NT2/D1 (cell line): Measurements from ENCODE around the gene OVOL3.

Experiments used
- SUZ12 ChIP-seq: IDR thresholded peaks from 2 replicates; pipeline ENCODE4 v1.6.1; 2011; ENCODE audit not compliant: insufficient read length, insufficient read depth; ENCODE audit errors: extremely low read depth
- YY1 ChIP-seq: IDR thresholded peaks from 2 replicates; pipeline ENCODE4 v1.6.1; 2011; ENCODE audit not compliant: insufficient read length, insufficient read depth
- ZNF274 ChIP-seq: IDR thresholded peaks from 2 replicates; pipeline ENCODE4 v1.6.1; 2011; ENCODE audit warnings: mild to moderate bottlenecking, low read depth, low read length

DNA sequence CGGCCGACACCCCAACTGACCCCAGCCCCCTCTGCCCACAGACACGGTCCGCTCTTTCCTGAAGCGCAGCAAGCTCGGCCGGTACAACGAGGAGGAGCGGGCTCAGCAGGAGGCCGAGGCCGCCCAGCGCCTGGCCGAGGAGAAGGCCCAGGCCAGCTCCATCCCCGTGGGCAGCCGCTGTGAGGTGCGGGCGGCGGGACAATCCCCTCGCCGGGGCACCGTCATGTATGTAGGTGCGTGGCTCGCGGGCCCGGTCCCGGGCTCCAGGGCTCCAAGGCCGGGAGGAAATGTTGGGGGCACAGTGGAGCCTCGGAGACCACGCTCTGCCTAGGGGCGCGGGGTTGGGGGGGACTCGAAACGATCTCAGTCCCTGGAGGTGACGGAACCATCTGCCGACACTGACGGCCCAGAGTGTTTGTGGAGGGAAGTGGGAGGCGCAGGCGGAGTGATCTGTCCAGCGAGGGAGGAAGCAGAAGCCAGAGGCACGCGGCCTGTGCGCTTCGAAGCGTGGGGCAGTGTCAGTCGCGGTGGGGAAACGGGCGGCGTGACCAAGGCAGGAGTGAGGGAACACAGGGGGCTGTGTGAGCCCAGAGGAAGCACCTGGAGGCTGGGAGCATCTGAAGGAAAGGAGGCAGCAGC is 10.7 kb downstream of the OVOL3 start:
- no peak for TF ChIP-seq ZNF274
- TF ChIP-seq YY1, result no peak
- TF ChIP-seq SUZ12, result no peak
